Adrenal gland (tissue), 12 donors: ENCODE data around the gene SRC. TPM values are rescaled to one million over a fixed set of nuclear protein-coding genes. Genes with fewer than 3 reads are reported as not detected.

Experiments used
- DNase-seq, 7 donors: peaks; one replicate each; pipeline ENCODE4 v3.0.0-alpha.2; 2019 to 2020
- H3K27ac ChIP-seq, 5 donors: fragments of 200-600 bp; sonication (generic) in 4 of 5; 1 replicate in 3 of 5; 2 replicates in 2 of 5; pipeline versions ENCODE4 v1.5.1 to v1.8.0; 2016 to 2020; ENCODE audit warnings: mild to moderate bottlenecking in 1 of 5
- H3K27me3 ChIP-seq: fragments of 200-600 bp; 2 replicates; pipeline ENCODE4 v1.8.0; 2021
- H3K36me3 ChIP-seq, 2 donors: fragments of 200-600 bp; replicated peaks in 1 of 2; 1 replicate in 1 of 2; 2 replicates in 1 of 2; pipeline versions ENCODE4 v1.5.1 to v1.8.0; 2018 to 2022
- H3K4me1 ChIP-seq, 2 donors: fragments of 200-600 bp; replicated peaks in 1 of 2; 1 replicate in 1 of 2; 2 replicates in 1 of 2; pipeline versions ENCODE4 v1.5.1 to v1.8.0; 2018 to 2021
- H3K4me3 ChIP-seq, 4 donors: fragments of 200-600 bp; sonication (generic) in 3 of 4; one replicate each; pipeline ENCODE4 v1.5.1; 2016 to 2018
- H3K9me3 ChIP-seq, 3 donors: fragments of 200-600 bp; sonication (generic) in 1 of 3; replicated peaks in 1 of 3; 1 replicate in 2 of 3; 2 replicates in 1 of 3; pipeline versions ENCODE4 v1.5.1 to v1.8.0; 2016 to 2021
- CTCF ChIP-seq, 6 experiments: fragments of 450-650 bp in 4 of 6; fragments of 200-600 bp in 2 of 6; sonication (generic) in 1 of 6; IDR thresholded peaks; 1 replicate in 5 of 6; 2 replicates in 1 of 6; pipeline versions ENCODE4 v1.5.1 to v1.8.0; 2016 to 2021; ENCODE audit warnings: antibody characterized with exemption in 6 of 6, mild to moderate bottlenecking in 2 of 6, moderate library complexity in 1 of 6
- POLR2A ChIP-seq, 2 donors: fragments of 450-650 bp; IDR thresholded peaks; one replicate each; pipeline ENCODE4 v1.6.1; 2017; ENCODE audit warnings: antibody characterized with exemption in 2 of 2, mild to moderate bottlenecking in 2 of 2, moderate library complexity in 1 of 2
- WGBS, 4 donors: extraction: QIAGEN DNeasy Blood & Tissue Kit in 2 of 4; methylation state at CpG; one replicate each; pipeline versions ENCODE4 v1.1.5 to v1.1.7; 2013 to 2017; 5-methylcytosine and 5-hydroxymethylcytosine counted together
- intact Hi-C, 2 donors: fragments of 100-400 bp; cut with DNase I; formaldehyde crosslinking; loops; one replicate each; pipeline versions ENCODE4 v1.14.1 to v1.15.0; 2022 to 2023
- polyA plus RNA-seq, 3 donors: library from polyadenylated mRNA; stranded (reverse); fragments of 200-250 nt in 2 of 3; fragments of 350-450 nt in 1 of 3; fragmentation: Illumina TruSeq in 1 of 3; extraction: RNeasy Lipid Tissue Mini Kit (QIAGEN cat#74804) in 1 of 3; gene quantifications; one replicate each; pipeline ENCODE4 v1.2.3, GENCODE V29; 2013 to 2014
- total RNA-seq, 9 donors: library from RNA; depleted of rRNA in 4 of 9; stranded (reverse); fragments of >200 nt in 4 of 9; fragments of 120-200 nt in 1 of 9; fragmentation: NEBNext Ultra II Directional in 1 of 9; extraction: Animal tissue kit (Norgen Biotek cat#: 25700) in 1 of 9; gene quantifications; one replicate each; pipeline versions ENCODE4 v1.1.0 to v1.2.4, GENCODE V29; 2013 to 2023
- donor health status: healthy with polysubstance abuse.
- donor health status: Bipolar disorder and iron deficiency.
- donor health status: DM: yes; HTN: yes; CAD: no.
- donor health status: DM: no; HTN: no; CAD: no.
- donor health status: DM: no; HTN: no; CAD: no.
- donor health status: DM: yes; HTN: yes; CAD: no.

SRC gene
- total and polyA plus RNA-seq, 12 donors = 10.6 to 83.0 (median 52.7) TPM

GRCh38 chr20:37413379-37413778 lies 67.4 kb downstream of the SRC start:
- no peaks in the 10 kb centered on the region for H3K36me3 ChIP-seq
- peaks cover 0 to 5% of the 10 kb centered on the region in 2 donors for H3K4me1 ChIP-seq
- intact Hi-C loops = no loop called here
- no peaks in the 10 kb centered on the region for H3K27me3 ChIP-seq
- DNase-seq = no peak
- no peaks in the 10 kb centered on the region for H3K9me3 ChIP-seq
- no peak overlapping the region for H3K4me3 ChIP-seq
- TF ChIP-seq POLR2A (IDR thresholded peaks at IDR 0.05) = no peak
- TF ChIP-seq CTCF (IDR thresholded peaks at IDR 0.05) = no peak
- H3K27ac ChIP-seq = no peak overlapping the region
- 73 to 82% (median 75%) methylated on average over 9 of the region's 9 CpGs for WGBS, 4 donors

- Histone ChIP-seq H3K4me1 (peaks cover 0 to 5% of the 10 kb centered on the region in 2 donors), H3K36me3 (no peaks in the 10 kb centered on the region), H3K4me3 (no peak overlapping the region), H3K27ac (no peak overlapping the region), H3K9me3 (no peaks in the 10 kb centered on the region), H3K27me3 (no peaks in the 10 kb centered on the region)
- no peak for DNase-seq
- intact Hi-C loops = no loop called here
- TF ChIP-seq POLR2A (IDR thresholded peaks at IDR 0.05) = no peak
- TF ChIP-seq CTCF (IDR thresholded peaks at IDR 0.05) = no peak
- 58 to 66% (median 59%) methylated on average over 29 of the region's 29 CpGs for WGBS, 4 donors
These were observed 68.5 kb downstream of the SRC start for GRCh38 chr20:37414224-37415035.

GRCh38 chr20:37415118-37416085 lies 69.5 kb downstream of the SRC start:
- DNase-seq = no peak
- Histone ChIP-seq H3K4me3 (no peak overlapping the region), H3K27me3 (no peaks in the 10 kb centered on the region), H3K36me3 (no peaks in the 10 kb centered on the region), H3K9me3 (no peaks in the 10 kb centered on the region), H3K27ac (no peak overlapping the region), H3K4me1 (peaks cover 0 to 5% of the 10 kb centered on the region in 2 donors)
- TF ChIP-seq CTCF (IDR thresholded peaks at IDR 0.05) (no peak), POLR2A (IDR thresholded peaks at IDR 0.05) (no peak)
- intact Hi-C loops = no loop called here
- WGBS, 4 donors = 82 to 88% (median 84%) methylated on average over 21 to 30 of the region's 30 CpGs
